Natural killer cell (primary cell): ENCODE measurements around the gene CEP170B. TPM values are rescaled to one million over a fixed set of nuclear protein-coding genes. Genes with fewer than 3 reads are reported as not detected.
"Not testable (repeated sequence)": the region's sequence is repeated elsewhere in the genome, so short reads cannot be mapped to it uniquely, and the experiment has no call there.

Experiments used
- ATAC-seq, 3 donors: fragments of 150-1000 bp in 2 of 3; fragments of 200-7000 bp in 1 of 3; cut with Tn5 transposase; 1 replicate in 1 of 3; 2 replicates in 2 of 3; pipeline ENCODE4 v1.10.0; 2021; ENCODE audit warnings: mild to moderate bottlenecking in 2 of 3, moderate library complexity in 2 of 3
- DNase-seq, 2 donors: peaks; one replicate each; pipeline versions ENCODE4 v3.0.0 to v3.0.0-alpha.2; 2013 to 2021; ENCODE audit warnings: mixed read lengths in 1 of 2
- H3K27ac ChIP-seq: one replicate; pipeline ENCODE4 v1.5.1; 2013; ENCODE audit warnings: mild to moderate bottlenecking, low read length
- H3K27me3 ChIP-seq: one replicate; pipeline ENCODE4 v1.6.1; 2013; ENCODE audit warnings: low read length; ENCODE audit not compliant: control insufficient read depth, insufficient read depth
- H3K36me3 ChIP-seq: one replicate; pipeline ENCODE4 v1.6.1; 2013; ENCODE audit warnings: low read length; ENCODE audit not compliant: control insufficient read depth, insufficient read depth
- H3K4me1 ChIP-seq: one replicate; pipeline ENCODE4 v1.6.1; 2013; ENCODE audit warnings: low read length; ENCODE audit not compliant: control insufficient read depth, insufficient read depth
- H3K4me3 ChIP-seq: one replicate; pipeline ENCODE4 v1.5.1; 2013; ENCODE audit warnings: low read length
- H3K9me3 ChIP-seq: one replicate; pipeline ENCODE4 v1.6.1; 2013; ENCODE audit warnings: low read length; ENCODE audit not compliant: control insufficient read depth, insufficient read depth
- H3K27ac Mint-ChIP-seq, 2 donors: one replicate each; pipeline ENCODE4 v1.8.0; 2022; ENCODE audit warnings: mild to moderate bottlenecking in 2 of 2, mixed read lengths in 2 of 2, moderate library complexity in 1 of 2
- H3K27me3 Mint-ChIP-seq, 2 donors: one replicate each; pipeline ENCODE4 v1.8.0; 2022; ENCODE audit warnings: low read depth in 2 of 2, mixed read lengths in 2 of 2
- H3K36me3 Mint-ChIP-seq: one replicate; pipeline ENCODE4 v1.8.0; 2022; ENCODE audit warnings: mixed read lengths
- H3K4me1 Mint-ChIP-seq, 2 donors: one replicate each; pipeline ENCODE4 v1.8.0; 2022; ENCODE audit warnings: mixed read lengths in 2 of 2
- H3K4me3 Mint-ChIP-seq: one replicate; pipeline ENCODE4 v1.8.0; 2022; ENCODE audit warnings: mild to moderate bottlenecking, moderate library complexity, mixed read lengths
- H3K9me3 Mint-ChIP-seq, 2 donors: one replicate each; pipeline ENCODE4 v1.8.0; 2022; ENCODE audit warnings: mixed read lengths in 2 of 2
- WGBS: methylation state at CpG from one replicate; pipeline ENCODE4 v1.1.7; 2013; ENCODE audit warnings: missing lambda C conversion rate; ENCODE audit not compliant: insufficient coverage; 5-methylcytosine and 5-hydroxymethylcytosine counted together
- intact Hi-C: fragments of 100-400 bp; cut with micrococcal nuclease; formaldehyde crosslinking; loops from one replicate; pipeline ENCODE4 v1.14.2; 2022
- total RNA-seq, 4 donors: library from RNA; stranded (reverse); fragments of 120-200 nt in 1 of 4; gene quantifications; one replicate each; pipeline versions ENCODE4 v1.2.3 to v1.2.4, GENCODE V29; 2013 to 2022
- TF ChIP-seq, protein P1 (sequence below): fragments of 200-600 bp; IDR thresholded peaks from one replicate; pipeline ENCODE4 v1.8.0; 2022; ENCODE audit warnings: antibody characterized with exemption

CEP170B gene
- total RNA-seq, 3 donors from 2014 or later (not counting 1 experiment from before 2014, with no cell fraction given): 0.24 to 0.72 (median 0.30) TPM

- no peaks in the 10 kb centered on the region for H3K4me1 ChIP-seq
- H3K27ac ChIP-seq: no peak overlapping the region
- H3K27me3 ChIP-seq: no peaks in the 10 kb centered on the region
- H3K27ac Mint-ChIP-seq: no peak overlapping the region
- TF ChIP-seq, protein P1, sequence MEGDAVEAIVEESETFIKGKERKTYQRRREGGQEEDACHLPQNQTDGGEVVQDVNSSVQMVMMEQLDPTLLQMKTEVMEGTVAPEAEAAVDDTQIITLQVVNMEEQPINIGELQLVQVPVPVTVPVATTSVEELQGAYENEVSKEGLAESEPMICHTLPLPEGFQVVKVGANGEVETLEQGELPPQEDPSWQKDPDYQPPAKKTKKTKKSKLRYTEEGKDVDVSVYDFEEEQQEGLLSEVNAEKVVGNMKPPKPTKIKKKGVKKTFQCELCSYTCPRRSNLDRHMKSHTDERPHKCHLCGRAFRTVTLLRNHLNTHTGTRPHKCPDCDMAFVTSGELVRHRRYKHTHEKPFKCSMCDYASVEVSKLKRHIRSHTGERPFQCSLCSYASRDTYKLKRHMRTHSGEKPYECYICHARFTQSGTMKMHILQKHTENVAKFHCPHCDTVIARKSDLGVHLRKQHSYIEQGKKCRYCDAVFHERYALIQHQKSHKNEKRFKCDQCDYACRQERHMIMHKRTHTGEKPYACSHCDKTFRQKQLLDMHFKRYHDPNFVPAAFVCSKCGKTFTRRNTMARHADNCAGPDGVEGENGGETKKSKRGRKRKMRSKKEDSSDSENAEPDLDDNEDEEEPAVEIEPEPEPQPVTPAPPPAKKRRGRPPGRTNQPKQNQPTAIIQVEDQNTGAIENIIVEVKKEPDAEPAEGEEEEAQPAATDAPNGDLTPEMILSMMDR: no peak
- no peak overlapping the region for H3K4me3 Mint-ChIP-seq
- no peaks in the 10 kb centered on the region for H3K36me3 Mint-ChIP-seq
- no peak overlapping the region for H3K4me3 ChIP-seq
- no peak for DNase-seq
- no peaks in the 10 kb centered on the region for H3K36me3 ChIP-seq
- H3K4me1 Mint-ChIP-seq: no peaks in the 10 kb centered on the region
- no peaks in the 10 kb centered on the region for H3K9me3 ChIP-seq
- no peak for ATAC-seq
- intact Hi-C loops: no loop called here
- peaks cover 3 to 28% of the 10 kb centered on the region in 2 donors for H3K27me3 Mint-ChIP-seq
- no peaks in the 10 kb centered on the region for H3K9me3 Mint-ChIP-seq
- WGBS: 89% methylated on average over 3 of the region's 3 CpGs
These were observed 75.6 kb downstream of the CEP170B start for GRCh38 chr14:104940526-104941150.

- Mint-ChIP-seq H3K27me3 (peaks cover 3 to 28% of the 10 kb centered on the region in 2 donors), H3K4me1 (no peaks in the 10 kb centered on the region), H3K4me3 (no peak overlapping the region), H3K27ac (no peak overlapping the region), H3K36me3 (no peaks in the 10 kb centered on the region), H3K9me3 (no peaks in the 10 kb centered on the region)
- H3K27ac ChIP-seq: no peak overlapping the region
- H3K27me3 ChIP-seq: no peaks in the 10 kb centered on the region
- intact Hi-C loops: no loop called here
- TF ChIP-seq, protein P1: no peak
- no peaks in the 10 kb centered on the region for H3K36me3 ChIP-seq
- 91% methylated on average over 26 of the region's 26 CpGs for WGBS
- ATAC-seq: no peak
- no peak for DNase-seq
- no peaks in the 10 kb centered on the region for H3K9me3 ChIP-seq
- H3K4me3 ChIP-seq: no peak overlapping the region
- no peaks in the 10 kb centered on the region for H3K4me1 ChIP-seq
These were observed 76.7 kb downstream of the CEP170B start for GRCh38 chr14:104941508-104942365.

GRCh38 chr14:104942586-104942985 is 77.5 kb downstream of the CEP170B start:
- H3K9me3 ChIP-seq: no peaks in the 10 kb centered on the region
- Mint-ChIP-seq H3K27ac (no peak overlapping the region), H3K27me3 (peaks cover 3 to 23% of the 10 kb centered on the region in 2 donors), H3K4me3 (no peak overlapping the region), H3K36me3 (no peaks in the 10 kb centered on the region), H3K4me1 (no peaks in the 10 kb centered on the region), H3K9me3 (no peaks in the 10 kb centered on the region)
- no peak overlapping the region for H3K27ac ChIP-seq
- TF ChIP-seq, protein P1: no peak
- ATAC-seq (no peak), DNase-seq (no peak)
- H3K27me3 ChIP-seq: no peaks in the 10 kb centered on the region
- H3K4me1 ChIP-seq: no peaks in the 10 kb centered on the region
- H3K4me3 ChIP-seq: no peak overlapping the region
- intact Hi-C loops: no loop called here
- no peaks in the 10 kb centered on the region for H3K36me3 ChIP-seq
- WGBS: 94% methylated on average over 16 of the region's 16 CpGs

DNA sequence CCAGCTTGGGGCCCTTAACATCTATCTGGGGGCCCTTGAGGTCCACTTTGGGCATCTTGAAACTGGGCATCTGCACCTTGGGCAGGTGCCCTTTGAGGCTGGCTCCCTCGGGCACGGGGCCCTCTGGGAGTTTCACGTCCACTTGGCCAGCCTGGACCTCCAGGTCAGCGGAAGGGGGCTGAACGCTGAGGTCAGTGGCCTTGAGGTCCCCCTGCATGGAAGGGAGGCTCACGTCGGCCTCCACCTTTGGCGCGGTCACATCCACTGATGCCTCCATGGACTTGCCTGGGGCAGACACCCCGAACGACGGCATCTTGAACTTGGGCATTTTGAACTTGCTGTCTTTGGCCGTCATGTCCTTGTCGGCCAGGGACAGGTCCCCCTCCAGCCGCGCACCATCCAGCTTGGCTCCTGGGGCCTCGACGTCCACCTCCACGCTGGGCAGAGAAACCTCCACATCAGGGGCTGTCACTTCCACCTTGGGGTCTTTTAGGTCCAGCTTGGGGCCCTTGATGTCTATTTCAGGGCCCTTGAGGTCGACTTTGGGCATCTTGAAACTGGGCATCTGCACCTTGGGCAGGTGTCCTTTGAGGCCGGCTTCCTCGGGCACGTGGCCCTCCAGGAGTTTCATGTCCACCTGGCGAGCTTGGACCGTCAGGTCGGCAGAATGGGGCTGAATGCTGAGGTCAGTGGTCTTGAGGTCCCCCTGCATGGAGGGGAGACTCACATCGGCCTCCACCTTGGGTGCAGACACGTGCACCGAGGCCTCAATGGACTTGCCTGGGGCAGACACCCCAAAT is 78.3 kb downstream of the CEP170B start:
- ATAC-seq, H3K4me1 ChIP-seq, H3K9me3 ChIP-seq, H3K4me1 Mint-ChIP-seq, H3K36me3 ChIP-seq, H3K4me3 ChIP-seq, H3K36me3 Mint-ChIP-seq, H3K4me3 Mint-ChIP-seq, H3K27me3 ChIP-seq, intact Hi-C loops, H3K9me3 Mint-ChIP-seq, DNase-seq, H3K27ac ChIP-seq, H3K27ac Mint-ChIP-seq: not testable (repeated sequence)
- peaks cover 0 to 15% of the 10 kb centered on the region in 2 donors for H3K27me3 Mint-ChIP-seq
- 90% methylated on average over 29 of the region's 29 CpGs for WGBS

- H3K27ac ChIP-seq, H3K36me3 ChIP-seq, H3K4me3 ChIP-seq, DNase-seq, H3K9me3 Mint-ChIP-seq, ATAC-seq, H3K27ac Mint-ChIP-seq, H3K4me3 Mint-ChIP-seq, H3K4me1 ChIP-seq, intact Hi-C loops, H3K4me1 Mint-ChIP-seq, H3K27me3 ChIP-seq, H3K9me3 ChIP-seq, H3K36me3 Mint-ChIP-seq: not testable (repeated sequence)
- WGBS: 77% methylated on average over 6 of the region's 6 CpGs
- H3K27me3 Mint-ChIP-seq: peaks cover 0 to 11% of the 10 kb centered on the region in 2 donors
These were observed 78.9 kb downstream of the CEP170B start for GRCh38 chr14:104944016-104944308.
